ENCODE measurements around the gene SERAC1. TPM values are rescaled to one million over a fixed set of nuclear protein-coding genes. Genes with fewer than 3 reads are reported as not detected.

The SERAC1 gene
- total RNA-seq, 4 donors from 2014 or later, result 4.7 to 9.6 (median 6.2) TPM

DNA sequence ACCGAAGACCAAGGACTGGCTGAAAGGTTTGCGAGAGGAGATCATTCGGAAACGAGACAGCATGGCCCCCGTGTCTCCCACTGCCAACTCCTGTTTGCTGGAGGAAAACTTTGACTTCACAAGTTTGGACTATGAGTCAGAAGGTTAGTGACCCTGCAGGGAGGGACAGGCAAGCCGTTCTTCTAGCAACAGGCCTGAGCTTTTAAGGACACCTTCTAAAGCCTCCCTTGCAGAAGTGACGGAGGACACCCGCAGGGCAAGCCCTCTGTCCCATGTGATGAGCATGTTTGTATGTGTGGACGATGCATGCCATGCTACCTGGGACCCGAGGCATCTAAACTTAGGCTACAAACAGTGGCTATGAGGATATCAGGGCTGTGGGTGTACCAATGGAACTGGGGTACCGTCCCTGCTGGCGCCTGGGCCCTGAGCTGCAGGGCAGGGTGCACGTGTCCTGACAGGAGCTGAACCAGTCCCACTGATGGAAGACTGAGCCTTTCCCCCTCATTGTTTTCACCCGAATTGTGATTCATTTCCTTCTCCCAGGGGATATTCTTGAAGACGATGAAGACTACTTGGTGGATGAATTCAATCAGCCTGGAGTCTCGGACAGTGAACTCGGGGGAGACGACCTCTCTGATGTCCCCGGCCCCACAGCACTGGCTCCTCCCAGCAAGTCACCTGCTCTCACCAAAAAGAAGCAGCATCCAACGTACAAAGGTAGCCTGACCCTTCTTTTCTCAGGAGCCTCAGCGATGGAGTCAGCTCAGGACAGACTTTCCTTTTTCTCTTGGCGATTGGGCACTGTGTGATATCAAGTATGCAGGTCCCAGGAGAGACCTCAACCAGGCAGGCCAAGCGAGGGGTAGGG is 84.4 kb downstream of the SERAC1 start:
- DNase-seq (ENCODE audit: low spot score in 2 of 2), result no peak
- Histone ChIP-seq H3K27ac (no peak overlapping the region), H3K4me3 (no peak overlapping the region), H3K9me3 (no peaks in the 10 kb centered on the region), H3K36me3 (peaks cover 0 to 40% (median 0%) of the 10 kb centered on the region in 3 donors), H3K4me1 (no peaks in the 10 kb centered on the region), H3K27me3 (no peaks in the 10 kb centered on the region)
- 87 to 90% methylated on average over 18 to 22 of the region's 23 CpGs for WGBS, 2 donors
- TF ChIP-seq, protein P1, sequence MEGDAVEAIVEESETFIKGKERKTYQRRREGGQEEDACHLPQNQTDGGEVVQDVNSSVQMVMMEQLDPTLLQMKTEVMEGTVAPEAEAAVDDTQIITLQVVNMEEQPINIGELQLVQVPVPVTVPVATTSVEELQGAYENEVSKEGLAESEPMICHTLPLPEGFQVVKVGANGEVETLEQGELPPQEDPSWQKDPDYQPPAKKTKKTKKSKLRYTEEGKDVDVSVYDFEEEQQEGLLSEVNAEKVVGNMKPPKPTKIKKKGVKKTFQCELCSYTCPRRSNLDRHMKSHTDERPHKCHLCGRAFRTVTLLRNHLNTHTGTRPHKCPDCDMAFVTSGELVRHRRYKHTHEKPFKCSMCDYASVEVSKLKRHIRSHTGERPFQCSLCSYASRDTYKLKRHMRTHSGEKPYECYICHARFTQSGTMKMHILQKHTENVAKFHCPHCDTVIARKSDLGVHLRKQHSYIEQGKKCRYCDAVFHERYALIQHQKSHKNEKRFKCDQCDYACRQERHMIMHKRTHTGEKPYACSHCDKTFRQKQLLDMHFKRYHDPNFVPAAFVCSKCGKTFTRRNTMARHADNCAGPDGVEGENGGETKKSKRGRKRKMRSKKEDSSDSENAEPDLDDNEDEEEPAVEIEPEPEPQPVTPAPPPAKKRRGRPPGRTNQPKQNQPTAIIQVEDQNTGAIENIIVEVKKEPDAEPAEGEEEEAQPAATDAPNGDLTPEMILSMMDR (IDR thresholded peaks at IDR 0.05), result no peak
- TF ChIP-seq POLR2A (IDR thresholded peaks at IDR 0.05), result no peak
- no peak for TF ChIP-seq EP300 (IDR thresholded peaks at IDR 0.05)

DNA sequence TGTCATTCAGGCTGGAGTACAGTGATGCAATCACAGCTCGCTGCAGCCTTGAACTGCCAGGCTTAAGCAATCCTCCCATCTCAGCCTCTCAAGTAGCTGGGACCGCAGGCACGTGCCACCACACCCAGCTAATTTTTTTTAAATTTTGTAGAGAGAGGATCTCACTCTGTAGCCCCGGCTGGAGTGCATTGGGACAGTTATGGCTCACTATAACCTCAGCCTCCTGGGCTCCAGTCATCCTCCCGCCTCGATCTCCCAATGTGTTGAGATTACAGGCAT is 86.5 kb downstream of the SERAC1 start:
- no peaks in the 10 kb centered on the region for H3K27me3 ChIP-seq
- no peak overlapping the region for H3K4me3 ChIP-seq
- H3K9me3 ChIP-seq, result no peaks in the 10 kb centered on the region
- H3K27ac ChIP-seq, result no peak overlapping the region
- no peak for DNase-seq (ENCODE audit: low spot score in 2 of 2)
- 88 to 94% methylated on average over 6 of the region's 6 CpGs for WGBS, 2 donors
- TF ChIP-seq POLR2A (IDR thresholded peaks at IDR 0.05) (no peak), EP300 (IDR thresholded peaks at IDR 0.05) (no peak)
- TF ChIP-seq, protein P1 (IDR thresholded peaks at IDR 0.05), result no peak
- H3K4me1 ChIP-seq, result no peaks in the 10 kb centered on the region
- H3K36me3 ChIP-seq, result peaks cover 0 to 53% (median 0%) of the 10 kb centered on the region in 3 donors

DNA sequence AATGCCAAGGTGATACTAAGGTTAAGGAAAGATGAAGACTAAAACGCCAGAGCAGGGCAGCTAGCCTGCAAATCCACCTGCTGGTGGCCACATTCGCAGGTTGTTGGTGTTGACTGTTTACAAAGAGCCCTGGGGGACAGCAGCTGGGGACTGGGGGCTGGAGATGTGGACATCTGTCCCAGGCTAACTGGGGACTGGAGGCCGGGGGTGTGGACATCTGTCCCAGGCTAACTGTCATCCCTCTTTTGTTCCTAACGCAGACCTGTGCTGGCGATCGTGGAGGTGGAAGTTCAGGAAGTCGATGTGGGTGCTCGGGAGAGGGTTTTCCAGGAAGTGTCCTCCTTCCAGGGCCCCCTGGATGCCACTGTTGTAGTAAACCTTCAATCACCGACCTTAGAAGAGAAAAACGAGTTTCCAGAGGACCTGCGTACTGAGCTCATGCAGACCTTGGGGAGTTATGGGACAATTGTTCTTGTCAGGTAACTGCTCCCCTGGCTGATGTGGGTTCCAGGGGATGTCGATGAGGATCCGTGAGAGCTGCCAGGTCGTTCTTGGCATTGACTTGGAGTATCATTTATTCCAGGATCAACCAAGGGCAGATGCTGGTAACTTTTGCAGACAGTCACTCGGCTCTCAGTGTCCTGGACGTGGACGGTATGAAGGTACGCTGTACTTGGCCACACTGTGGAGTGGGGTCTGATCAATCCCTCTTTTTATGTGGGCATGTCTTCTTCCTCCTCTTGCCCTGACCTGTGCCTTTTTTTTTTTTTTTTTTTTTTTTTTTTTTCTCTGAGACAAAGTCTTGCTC is 87.0 kb downstream of the SERAC1 start:
- peaks cover 0 to 57% (median 0%) of the 10 kb centered on the region in 3 donors for H3K36me3 ChIP-seq
- H3K4me3 ChIP-seq, result no peak overlapping the region
- 85 to 86% methylated on average over 18 of the region's 18 CpGs for WGBS, 2 donors
- TF ChIP-seq POLR2A (IDR thresholded peaks at IDR 0.05), result no peak
- TF ChIP-seq EP300 (IDR thresholded peaks at IDR 0.05), result no peak
- TF ChIP-seq, protein P1 (IDR thresholded peaks at IDR 0.05), result no peak
- no peaks in the 10 kb centered on the region for H3K4me1 ChIP-seq
- H3K27me3 ChIP-seq, result no peaks in the 10 kb centered on the region
- no peak for DNase-seq (ENCODE audit: low spot score in 2 of 2)
- H3K9me3 ChIP-seq, result no peaks in the 10 kb centered on the region
- no peak overlapping the region for H3K27ac ChIP-seq

DNA sequence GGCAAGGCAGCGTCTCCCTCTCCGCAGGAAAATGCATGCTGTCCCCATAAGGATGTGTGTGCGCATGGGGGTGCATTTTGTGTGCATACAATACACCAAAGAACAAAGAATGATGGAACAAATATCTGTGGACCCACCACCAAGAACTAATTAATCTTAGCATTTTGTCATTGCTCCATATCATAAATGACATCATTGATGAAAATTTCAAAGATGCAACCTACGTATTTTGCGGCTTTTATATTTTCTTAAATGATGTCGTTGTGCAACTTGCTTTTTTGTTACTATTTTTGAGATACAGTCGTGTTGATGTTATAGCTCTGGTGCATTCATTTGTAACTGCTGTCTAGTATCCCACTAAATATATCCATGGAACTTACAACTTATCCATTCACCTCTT is 89.7 kb downstream of the SERAC1 start:
- WGBS, 2 donors, result 84 to 85% methylated on average over 7 of the region's 7 CpGs
- H3K36me3 ChIP-seq, result peaks cover 0 to 33% (median 0%) of the 10 kb centered on the region in 3 donors
- no peak for DNase-seq (ENCODE audit: low spot score in 2 of 2)

More for the DNA sequence above, 89.7 kb downstream of the SERAC1 start:
- TF ChIP-seq EP300 (IDR thresholded peaks at IDR 0.05) (no peak), POLR2A (IDR thresholded peaks at IDR 0.05) (no peak)
- TF ChIP-seq, protein P1 (IDR thresholded peaks at IDR 0.05), result no peak
- Histone ChIP-seq H3K9me3 (no peaks in the 10 kb centered on the region), H3K4me1 (no peaks in the 10 kb centered on the region), H3K27ac (no peak overlapping the region), H3K27me3 (no peaks in the 10 kb centered on the region), H3K4me3 (no peak overlapping the region)

Data from tibial nerve (tissue), 4 donors.